GM21619 (cell line): ENCODE measurements around the gene DNAH2.

ENCODE experiments used
- ATAC-seq: cut with Tn5 transposase; IDR thresholded peaks from one replicate; pipeline ENCODE4 v1.9.1; 2021; ENCODE audit not compliant: unreplicated experiment

DNAH2 gene

GRCh38 chr17:7849130-7849750, 131.7 kb downstream of the DNAH2 start:
- no peak for ATAC-seq

DNA sequence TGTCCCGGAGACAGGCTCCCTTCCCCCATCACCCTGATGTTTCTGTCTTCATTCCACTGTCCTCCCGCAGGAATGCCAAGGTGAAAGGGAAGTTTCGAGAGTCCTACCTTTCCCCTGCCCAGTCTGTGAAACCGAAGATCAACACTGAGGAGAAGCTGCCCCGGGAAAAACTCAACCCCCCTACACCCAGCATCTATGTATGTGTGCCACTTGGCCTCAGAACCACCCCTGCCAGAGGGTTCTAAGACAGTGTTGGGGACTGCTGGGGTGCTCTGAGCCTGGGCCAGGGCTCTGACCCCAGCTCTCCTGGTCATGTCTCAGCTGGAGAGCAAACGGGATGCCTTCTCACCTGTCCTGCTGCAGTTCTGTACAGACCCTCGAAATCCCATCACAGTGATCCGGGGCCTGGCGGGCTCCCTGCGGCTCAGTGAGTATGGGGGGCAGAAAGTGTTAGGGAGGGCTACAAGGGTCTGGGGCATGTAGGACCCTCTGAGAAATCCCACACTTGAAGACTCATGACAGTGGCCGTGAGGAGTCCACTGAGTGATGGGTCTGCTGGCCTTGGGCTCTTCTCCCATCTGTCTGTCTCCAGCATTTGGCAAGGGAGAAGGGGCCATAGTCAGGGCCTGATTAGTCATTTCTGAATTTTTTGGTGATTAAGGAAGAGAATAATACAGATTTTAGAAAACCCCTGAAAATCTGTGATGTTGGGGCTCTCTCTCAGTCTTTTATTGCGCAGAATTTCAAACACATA, 132.4 kb downstream of the DNAH2 start:
- no peak for ATAC-seq

- no peak for ATAC-seq
Measured at GRCh38 chr17:7850701-7851437, 133.3 kb downstream of the DNAH2 start.

- ATAC-seq, result peak; percentile 59
Measured at GRCh38 chr17:7851438-7852261, 134.1 kb downstream of the DNAH2 start.

GRCh38 chr17:7852262-7852670, 134.7 kb downstream of the DNAH2 start:
- no peak for ATAC-seq

GRCh38 chr17:7852919-7853690, 135.6 kb downstream of the DNAH2 start:
- no peak for ATAC-seq

DNA sequence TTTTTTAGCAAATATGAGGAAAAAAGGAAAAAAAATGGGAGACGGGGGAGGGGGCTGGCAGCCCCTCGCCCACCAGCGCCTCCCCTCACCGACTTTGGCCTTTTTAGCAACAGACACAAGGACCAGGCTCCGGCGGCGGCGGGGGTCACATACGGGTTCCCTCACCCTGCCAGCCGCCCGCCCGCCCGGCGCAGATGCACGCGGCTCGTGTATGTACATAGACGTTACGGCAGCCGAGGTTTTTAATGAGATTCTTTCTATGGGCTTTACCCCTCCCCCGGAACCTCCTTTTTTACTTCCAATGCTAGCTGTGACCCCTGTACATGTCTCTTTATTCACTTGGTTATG, 136.1 kb downstream of the DNAH2 start:
- no peak for ATAC-seq

DNA sequence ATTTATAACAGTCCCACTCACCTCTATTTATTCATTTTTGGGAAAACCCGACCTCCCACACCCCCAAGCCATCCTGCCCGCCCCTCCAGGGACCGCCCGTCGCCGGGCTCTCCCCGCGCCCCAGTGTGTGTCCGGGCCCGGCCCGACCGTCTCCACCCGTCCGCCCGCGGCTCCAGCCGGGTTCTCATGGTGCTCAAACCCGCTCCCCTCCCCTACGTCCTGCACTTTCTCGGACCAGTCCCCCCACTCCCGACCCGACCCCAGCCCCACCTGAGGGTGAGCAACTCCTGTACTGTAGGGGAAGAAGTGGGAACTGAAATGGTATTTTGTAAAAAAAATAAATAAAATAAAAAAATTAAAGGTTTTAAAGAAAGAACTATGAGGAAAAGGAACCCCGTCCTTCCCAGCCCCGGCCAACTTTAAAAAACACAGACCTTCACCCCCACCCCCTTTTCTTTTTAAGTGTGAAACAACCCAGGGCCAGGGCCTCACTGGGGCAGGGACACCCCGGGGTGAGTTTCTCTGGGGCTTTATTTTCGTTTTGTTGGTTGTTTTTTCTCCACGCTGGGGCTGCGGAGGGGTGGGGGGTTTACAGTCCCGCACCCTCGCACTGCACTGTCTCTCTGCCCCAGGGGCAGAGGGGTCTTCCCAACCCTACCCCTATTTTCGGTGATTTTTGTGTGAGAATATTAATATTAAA, 136.7 kb downstream of the DNAH2 start:
- no peak for ATAC-seq

- no peak for ATAC-seq
Measured at GRCh38 chr17:7854851-7855659, 137.5 kb downstream of the DNAH2 start, which contains the start of gene TMEM88. TMEM88 (plus strand) TSS chr17:7855066; CDS start chr17:7855075, 9 bp downstream.

- ATAC-seq, result no peak
Measured at GRCh38 chr17:7855660-7856010, 138.1 kb downstream of the DNAH2 start.

DNA sequence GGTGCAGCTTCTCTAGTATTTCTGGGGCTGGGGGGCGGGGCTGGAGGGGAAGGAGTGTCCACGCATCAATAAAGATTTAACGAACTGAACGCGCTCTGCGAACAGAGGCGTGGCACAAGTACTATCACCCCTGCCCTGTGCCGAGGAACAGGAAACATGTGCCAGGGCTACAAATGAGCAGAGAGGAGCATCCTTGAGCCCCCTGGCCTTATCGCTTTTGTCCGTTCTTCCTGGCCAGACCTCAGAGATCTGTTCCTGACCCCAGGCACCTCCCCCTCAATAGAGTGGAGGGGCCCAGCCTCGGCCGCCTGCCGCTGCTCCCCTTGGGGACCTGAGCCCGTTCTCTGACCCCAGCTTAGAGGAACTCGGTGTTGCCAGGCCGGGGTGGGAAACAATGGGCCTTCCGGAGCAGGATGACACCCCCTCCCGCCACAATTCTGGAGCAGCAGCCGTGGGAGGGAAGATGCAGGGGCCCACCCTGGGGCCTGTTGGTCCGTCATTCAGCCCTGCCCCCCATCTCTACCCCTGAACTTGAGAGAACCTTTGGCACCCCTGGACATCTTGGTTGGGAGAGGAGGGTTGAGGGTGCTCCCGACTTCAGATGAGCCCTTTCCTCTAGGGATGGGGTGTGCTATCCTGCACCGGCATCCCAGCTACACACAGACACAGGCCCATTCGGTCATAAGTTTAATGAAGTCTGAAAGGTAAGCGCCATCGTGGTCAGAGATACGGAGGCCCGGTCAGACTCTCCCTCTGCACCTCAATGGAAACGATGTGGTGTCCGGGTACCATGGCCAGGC, 138.7 kb downstream of the DNAH2 start:
- no peak for ATAC-seq

- peak; percentile 76 for ATAC-seq
Measured at GRCh38 chr17:7856811-7857712, 139.5 kb downstream of the DNAH2 start, which contains the start of gene NAA38. NAA38 (minus strand) TSS chr17:7857559; CDS start chr17:7857463, 96 bp downstream.

GRCh38 chr17:7857713-7858521, 140.4 kb downstream of the DNAH2 start, which contains the start of gene CYB5D1:
CYB5D1 (plus strand) TSS chr17:7858003; CDS start chr17:7858135, 132 bp downstream.
- peak; percentile 29 for ATAC-seq

DNA sequence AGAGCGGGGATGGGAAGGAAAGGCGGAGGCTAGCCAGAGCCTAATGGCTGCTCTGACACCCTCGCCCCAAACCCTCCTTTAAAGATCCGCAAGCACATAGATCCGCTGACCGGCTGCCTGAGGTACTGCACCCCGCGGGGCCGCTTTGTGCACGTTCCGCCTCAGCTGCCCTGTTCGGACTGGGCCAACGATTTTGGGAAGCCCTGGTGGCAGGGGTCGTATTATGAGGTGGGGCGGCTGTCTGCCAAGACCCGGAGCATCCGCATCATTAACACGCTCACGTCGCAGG, 140.9 kb downstream of the DNAH2 start:
- ATAC-seq, result no peak

DNA sequence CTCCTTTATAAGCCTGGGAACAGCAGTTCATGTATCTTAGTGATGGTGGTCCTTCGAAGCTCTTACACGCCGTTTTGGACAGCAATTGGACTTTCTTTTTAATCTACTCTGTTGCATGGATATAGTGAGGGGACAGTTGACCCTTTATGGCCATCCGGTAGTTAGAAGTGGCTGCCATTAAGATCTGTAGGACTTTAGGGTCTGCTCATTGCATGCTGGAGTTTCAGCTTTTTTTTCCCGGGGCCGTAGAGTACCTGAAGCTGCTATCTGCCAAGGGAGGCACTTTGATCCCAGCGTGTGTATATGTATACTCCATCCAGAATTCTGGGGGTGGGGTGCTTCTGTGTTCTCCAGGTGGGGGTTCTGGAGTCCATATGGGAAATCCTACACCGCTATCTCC, 141.5 kb downstream of the DNAH2 start:
- no peak for ATAC-seq

DNA sequence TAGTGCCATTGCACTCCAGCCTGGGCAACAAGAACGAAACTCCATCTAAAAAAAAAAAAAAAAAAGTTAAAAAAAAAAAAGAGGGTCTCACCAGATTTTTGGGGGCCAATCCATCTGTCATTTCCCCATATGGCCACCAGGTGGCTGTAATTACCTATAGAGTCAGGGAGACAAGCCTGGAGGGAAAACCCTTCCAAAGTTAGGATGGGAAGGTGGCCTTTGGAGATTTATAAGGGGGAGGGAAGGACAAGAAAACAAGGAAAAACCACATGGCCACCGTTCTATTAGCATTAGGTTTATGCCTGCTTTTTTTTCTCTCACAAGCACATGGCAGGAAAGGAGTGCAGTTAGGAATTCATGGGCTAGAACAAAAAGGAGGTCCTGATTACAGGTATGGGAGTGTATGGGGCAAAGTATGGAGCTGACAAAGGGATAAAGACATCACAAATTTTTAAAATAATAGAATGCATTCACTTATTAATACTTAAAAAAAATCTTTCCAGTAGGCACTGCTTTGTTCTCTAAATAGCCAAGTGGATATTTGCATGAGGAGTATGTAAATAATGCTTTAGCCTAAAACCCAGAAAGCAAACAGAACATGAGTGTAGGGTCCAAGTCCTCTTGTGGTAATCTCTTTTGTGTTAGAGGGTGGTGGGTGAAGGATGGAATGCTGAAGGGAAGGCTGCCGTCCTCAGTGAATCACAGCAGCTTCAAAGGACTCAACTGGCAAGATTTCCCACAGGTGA, 145.3 kb downstream of the DNAH2 start:
- ATAC-seq, result no peak
